Activated naive CD8-positive, alpha-beta T cell treated with anti-CD3 and anti-CD28 coated beads, Interleukin-2, amount 50 U/mL, for 16 hours (primary cell): ENCODE results near the gene GDF7.

ENCODE experiments used
- DNase-seq: peaks from one replicate; pipeline ENCODE4 v3.0.0-alpha.2; 2020; ENCODE audit warnings: low read depth, low spot score

Gene GDF7

DNA sequence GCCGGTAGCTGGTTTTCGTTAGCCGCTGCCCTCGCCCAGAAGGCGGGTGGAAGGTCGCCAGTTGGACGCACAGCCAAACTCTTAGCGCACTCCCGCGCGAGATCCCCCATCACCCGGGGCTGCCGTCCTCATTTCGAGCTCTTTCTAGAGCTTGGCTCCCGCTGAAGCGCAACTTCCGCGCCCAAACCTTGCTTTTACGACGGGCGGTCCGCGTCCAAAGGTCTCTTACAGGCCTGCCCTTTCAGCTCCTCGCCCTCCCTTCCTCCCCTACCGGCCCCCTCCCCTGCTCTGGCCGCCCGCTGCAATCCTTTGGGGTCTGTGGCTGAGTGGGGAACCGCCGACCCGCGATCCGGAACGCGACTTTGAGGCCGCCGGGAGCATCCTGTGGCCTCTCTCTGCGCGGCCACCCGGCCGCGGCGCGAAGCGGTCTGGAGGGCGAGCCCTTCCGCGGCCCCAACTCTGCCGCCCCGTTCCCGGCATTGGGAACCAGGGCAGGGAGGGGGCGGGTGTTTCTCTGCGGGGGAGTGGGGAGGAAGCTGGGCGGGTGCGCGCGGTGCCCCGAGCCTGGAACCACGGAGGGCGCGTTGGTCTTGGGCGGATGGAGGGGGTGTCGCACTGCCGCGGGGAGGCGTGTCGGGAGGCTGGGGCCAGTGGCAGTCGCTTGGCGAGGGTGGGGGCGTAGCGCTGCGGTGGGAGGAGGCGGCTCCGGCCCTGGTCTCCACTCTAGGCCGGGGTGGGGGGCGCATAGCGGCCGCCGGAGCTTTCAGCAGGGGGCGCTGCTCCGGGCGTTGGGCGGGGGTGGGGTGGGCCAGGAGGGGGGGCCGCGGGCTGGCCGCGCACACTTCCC is at the start of gene GDF7:
TSS of gene GDF7 (plus strand) at position 841 of the 847 bp plus-strand sequence. CDS start 96 bp downstream, outside the sequence.
- DNase-seq = no peak

DNA sequence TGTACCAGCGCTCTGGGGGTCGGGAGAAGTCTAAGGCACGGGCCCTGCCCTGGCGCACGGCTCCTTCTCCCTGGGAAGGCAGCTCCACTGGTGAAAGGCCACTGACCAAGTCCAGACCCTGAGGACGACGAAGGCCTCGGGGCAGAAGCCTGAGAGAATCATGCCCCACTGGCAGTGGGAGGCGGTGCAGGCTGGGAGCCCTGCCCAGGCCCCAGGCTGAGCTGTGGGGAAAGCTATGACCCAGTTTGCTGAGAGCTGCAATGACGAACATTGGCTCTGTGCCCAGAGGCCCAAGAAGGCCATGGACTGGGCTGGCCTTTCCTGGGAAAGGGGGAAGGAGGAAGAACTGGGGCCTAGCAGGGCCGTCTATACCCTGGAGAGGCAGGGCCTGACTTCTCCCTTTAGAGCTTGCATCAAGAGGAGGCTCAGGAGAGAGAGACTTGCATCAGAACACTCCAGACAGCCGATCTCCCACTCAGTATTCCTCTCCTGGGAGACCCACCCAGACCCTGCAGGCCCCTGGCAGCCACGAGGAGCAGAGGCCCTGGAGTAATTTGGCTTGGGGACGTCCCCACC is 49.0 kb upstream of the GDF7 start:
- no peak for DNase-seq

DNA sequence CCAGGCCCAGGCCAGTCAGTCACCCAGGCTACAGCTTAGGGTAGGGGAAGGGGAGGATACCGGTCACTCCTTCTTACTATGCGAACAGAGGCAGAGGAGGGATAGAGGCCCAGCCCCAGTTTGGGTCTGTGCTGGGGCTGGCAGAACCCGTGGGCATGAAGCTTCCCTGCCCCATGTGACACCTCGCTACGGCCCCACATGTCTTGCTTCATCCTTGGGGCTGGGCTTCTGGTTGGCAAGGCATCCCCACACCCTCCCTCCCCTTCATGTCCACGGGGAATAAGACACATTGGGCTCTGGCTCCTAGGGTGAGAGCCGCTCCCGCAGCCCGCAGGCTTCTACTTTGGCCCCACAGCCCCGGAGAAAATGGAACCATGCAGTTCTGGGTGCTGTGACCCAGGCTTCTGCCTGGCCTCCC is 48.5 kb upstream of the GDF7 start:
- DNase-seq = no peak

DNA sequence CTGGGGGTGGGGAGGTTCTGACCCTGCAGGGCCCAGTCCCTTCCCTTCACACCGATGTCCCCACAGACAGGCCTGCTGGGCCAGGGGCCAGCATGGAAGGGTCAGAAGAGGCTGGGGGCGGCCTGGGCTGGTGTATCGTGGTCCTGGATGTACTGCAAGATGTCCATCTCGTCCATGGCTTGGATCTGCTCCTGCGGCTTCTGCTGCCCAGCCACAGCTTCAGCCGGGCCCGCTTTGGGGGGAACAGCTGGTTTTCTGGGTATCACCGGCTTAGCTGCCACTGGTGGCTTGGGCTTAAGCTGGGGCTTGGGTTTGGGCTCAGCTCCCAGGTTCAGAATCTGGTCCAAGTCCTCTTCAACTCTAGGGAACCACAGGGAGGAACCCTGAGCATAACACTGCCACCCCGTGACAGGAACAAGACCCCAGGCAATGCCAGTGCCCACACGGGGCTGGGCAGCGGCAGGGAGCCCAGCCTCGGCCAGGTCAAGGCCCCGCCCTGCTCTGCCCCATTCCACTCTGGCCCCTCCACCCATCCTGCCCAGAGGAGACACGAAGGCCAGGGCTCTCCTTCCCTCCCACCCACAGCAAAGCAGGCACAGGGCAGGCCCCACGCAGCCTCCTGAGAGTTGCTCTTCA is 47.9 kb upstream of the GDF7 start:
- DNase-seq = no peak

DNA sequence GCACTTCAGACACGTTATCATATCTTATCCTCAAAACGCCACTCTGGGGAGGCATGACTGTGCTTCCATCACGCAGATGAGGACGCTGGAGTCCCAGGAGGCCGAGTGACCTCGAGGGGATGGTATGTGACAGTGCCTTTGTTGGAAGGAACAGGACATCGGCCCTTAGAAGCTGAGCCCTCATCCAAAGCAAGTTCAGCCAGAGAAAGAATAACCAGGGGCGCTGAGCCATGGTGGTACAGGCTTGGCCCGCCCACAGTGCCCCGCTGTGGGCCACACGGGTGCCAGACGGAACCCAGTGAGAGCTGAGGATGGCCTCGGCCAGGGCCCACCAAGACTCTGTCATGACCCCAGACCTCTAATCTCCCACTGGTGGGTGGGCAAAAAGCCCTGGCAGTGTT is 47.3 kb upstream of the GDF7 start:
- no peak for DNase-seq

DNA sequence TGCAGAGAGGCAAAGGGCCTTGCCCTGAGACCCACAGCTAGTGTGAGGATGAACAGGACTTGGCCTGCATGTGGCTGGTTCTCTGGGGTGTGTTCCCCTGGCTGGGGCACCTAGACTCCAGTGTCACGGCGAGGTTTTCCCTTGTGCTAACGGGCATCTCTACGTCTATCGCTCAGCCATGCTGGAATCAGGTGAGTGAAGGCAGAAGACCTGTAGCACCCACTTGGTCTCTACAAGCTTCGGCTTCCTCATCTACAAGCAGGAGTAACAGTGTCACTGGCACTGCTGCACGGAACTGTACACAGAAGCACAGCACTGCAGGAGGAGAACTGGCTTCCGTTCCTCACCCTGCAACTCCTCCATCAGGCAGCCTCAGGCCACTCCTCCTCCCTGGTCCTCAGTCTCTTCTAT is 46.7 kb upstream of the GDF7 start:
- DNase-seq = no peak

DNA sequence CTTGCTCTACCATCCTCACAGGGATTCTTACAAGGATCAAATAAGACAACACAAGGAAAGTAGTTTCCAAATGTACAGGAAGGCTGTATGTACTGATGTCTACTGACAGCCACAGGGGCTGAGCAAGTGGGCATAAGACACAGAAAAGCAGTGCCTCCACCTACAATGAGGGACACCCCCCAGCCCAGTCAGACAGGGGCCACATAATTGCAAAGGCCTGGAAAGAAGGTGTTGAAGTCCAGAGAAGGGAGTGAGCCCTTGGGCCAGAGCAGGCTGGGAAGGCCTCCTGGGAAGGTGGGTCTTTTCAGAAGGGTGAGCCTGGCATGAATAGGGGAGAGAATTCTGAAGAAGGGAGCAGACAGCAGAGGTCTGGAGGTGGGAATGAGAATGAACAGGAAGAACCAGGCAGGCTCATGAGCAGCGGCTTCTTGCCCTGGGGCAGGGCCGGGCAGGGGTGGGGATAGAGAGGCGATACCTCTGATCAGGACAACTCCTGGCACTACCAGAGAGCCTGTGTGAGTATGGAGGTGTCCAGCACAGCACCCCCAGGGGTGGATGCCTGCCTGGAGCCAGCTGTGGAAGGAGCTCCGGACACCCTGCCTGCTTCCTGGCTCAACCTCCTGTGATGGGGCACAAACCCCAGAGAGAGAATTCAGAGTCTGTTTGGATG is 46.1 kb upstream of the GDF7 start:
- no peak for DNase-seq

DNA sequence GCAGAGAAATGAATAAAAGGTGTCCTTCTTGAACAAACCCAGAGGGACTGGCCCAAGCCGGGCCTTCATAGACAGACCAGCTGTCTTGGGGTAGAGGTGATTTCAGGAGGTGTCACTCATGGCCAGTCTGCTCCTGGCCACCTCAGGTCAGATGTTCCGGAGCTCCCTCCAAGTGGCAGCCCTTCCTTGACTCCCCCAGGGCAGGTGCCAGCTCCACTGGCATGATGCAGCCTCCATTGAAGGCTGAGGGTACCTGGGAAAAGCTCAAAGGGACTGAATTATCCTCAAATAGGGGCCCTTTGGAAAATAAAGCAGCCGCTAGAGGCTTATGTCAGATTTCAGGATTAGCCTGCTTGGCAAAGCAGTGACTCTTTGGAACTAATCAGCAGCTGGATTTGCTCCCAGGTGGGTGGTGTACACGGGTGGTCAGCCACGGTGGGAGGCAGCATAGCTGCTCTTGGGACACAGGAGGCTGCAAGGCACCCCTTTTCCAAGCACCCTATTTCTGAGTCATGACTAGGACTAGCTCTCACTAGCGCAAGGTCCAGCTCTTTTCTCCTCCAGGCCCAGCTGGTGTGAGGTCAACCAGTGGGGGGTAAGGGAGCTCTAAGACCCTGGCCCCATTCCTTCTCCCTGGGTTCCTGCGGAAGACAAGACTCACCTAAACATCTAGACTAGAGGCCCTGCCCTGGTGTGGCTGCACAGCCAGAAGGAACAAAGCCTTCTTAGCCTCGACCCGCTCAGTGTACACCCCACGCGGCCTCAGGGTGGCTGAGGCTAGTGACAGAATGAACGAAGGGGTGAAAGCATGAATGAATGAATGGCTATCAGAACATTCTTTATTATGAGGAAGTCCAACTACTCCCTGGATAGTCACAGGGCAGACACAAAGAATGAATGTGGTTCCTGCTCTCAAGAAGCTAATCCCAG is 45.3 kb upstream of the GDF7 start:
- DNase-seq = no peak

DNA sequence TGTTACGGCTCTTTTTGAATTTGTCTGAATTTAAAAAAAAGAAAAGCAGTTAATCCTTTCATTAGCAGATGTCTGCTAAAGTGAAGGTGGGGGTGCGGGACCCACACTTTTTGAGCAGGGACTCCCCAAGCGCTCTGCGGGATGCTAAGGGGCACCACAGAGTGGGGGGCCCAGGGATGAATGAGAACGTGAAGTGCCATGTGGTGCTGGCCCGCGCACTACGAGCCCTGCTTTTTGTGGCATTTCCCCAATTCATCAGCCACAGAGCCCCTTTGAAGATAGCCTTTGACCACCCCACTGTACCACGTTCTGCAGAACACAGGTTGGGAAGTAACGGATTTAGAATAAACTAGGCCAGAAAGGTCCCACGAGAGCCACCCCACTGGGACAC is 44.7 kb upstream of the GDF7 start:
- no peak for DNase-seq

DNA sequence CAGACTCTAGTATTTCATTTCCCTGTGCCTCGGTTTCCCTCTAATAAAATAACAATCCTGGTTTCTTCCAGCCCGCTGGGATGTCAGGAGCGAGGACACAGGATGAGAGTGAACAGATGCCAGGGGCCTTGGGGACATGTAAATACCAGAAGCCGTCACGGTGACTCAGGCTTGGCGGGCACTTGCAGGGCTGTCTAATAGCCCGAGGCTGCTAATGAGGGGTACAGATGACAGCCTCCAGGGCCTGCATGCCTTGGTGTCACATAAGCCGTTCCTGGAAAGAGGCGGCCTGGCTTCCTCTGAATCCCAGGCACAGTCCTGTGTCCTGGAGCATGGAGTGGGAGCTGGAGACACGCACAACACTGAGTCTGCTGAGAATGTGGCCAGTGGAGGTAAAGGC is 44.2 kb upstream of the GDF7 start:
- no peak for DNase-seq

DNA sequence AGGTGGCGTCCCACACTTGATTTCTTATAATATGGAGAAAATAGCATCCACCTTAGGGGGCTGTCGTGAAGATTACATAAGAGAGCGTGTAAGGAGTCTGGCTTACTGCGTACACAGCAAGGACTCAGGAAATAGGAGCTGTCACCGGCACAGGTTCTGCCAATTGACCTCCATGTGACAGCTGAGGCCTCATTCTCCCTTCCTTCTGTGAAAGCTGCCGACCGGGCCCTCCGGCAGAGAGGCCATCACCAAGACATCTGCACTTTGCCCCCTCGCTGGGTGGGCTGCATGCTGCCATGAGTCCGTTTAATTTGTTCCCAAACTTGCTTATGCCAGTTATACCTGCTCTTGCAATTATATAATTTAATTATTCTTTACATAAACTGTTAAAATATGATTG is 43.7 kb upstream of the GDF7 start:
- DNase-seq = no peak

DNA sequence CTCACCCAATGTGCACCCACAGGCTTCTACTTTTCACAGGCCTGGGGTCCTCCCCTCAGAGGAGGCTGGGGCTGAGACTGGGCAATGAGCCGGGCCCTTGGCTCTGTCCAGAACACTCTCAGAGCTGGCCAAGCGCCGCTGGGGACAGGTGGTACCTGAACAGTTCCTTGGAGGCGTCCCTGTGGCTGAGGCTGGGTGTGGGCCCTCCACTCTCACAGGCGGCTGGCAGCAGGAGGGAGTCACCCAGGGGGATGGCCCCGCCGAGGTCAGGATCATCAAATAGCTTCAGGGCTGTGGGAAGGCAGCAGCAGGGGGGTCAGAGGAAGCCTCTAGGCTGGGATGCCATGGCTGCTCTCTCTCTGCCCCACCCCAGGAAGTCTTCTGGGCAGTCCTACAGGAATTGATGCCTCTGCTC is 43.2 kb upstream of the GDF7 start:
- DNase-seq = no peak

DNA sequence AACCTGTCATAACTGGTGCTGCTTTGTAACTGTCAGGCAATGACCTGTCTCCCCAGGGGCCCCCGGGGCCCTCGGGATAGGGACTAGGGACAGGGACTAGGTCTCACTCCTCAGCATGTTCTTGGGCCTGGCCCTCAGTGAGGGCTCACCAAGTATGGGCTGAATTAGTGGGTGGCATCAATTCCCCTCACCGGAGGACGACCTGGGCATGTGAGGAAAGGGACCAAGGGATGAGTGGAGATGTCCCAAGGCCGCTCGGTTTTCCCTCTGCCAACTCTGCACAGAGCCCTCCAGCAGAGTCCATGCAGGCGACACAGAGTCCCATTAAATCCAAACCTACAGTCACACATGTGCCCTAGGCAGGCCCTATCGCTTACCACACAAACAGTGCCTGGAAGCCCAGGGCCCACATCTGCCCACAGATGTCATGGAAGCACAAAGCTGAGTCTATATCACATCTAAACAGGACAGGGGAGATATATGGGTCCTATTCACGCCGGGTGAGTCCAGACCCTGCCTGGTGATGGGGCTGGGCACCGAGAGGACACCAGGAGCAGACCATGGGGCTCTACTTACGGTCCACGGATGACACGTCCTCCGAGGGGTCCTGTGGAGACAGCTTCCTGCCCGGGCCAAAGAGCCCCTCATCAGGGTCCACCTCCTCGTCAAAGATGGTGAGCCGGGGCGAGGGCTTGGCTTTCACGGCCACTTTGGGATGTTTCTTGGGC is 42.6 kb upstream of the GDF7 start:
- DNase-seq = no peak

DNA sequence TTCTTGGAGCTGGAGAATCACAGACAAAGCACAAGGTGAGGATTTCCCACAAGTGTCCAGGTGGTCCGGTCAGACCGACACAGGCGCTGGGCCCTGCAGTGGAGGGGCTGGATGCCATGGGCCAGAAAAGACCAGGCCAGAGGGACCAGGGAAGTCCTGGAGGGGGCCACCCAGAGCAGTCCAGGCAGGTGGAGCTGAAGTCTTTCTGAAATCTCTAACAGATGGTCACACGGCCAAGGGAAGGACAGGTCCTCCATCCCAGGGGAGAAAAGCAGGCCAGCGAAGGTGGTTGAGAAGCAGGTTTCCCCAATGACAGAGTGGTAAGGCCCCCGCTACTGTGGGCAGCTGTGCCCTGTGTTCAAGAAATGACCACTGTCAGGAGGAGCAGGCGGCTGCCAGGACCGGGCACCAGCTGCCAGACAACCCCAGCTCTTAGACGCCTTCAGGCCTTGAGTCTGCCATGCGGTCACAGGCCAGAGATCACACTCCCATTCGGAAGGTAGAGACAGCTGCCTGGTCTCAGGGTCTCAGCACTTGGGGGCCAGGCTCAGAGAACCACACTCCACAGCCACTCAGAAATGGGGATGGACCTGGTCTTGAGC is 42.0 kb upstream of the GDF7 start:
- no peak for DNase-seq

DNA sequence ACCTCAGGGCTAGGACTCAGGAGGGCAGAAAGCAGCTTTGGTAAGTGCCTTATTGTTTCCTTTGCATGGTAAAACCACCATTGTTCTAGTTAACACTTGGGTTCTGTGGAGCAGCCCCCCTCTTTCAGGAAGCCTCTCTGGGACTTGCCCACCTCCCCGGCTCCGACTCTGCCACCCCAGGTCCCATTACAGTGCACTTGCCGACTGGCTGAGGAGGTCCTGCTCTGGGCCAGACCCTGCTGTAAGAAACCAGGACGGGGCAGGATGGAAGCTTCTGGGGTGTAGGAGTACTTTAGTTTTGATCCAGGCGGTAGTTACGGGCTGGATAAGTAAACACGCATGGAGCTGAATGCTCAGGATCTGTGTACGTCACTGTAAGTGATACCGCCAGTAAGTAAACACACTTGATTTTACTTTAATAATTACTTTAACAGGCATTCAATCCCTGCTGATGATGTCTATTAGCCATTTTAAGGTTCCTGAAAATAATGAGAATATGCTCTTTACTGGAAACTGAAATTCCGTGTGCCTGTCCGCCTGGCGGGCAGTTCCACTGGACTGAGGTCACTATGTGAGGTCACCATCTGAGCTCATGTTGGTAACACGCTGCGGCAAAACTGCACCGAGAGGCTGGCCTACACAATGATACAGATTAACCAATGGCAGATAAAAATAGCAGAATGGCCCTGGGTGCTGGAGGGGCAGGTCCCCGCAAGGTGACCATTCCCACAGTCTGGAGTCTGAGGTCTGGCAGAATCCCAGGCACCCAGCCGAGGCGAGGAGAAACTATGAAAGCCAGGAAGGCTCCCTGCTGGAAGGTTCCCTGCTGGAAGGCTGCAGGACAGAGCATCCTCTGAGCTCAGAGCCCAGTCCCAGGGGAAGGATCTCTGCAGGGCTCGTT is 41.2 kb upstream of the GDF7 start:
- no peak for DNase-seq

DNA sequence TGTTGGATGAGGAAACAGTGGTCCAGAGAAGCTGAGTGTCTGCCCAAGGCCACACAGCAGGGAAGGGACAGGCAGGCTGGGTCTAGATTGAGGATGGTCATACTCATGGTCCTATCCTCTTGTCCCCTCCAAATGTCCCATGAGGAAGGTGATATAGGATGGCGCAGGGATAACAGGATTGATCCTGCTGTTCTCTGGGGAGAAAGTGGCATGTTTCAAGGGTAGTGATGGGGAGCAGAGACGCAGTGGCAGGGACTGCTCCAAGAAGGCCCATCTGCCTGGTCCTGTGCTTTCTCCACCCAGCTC is 40.6 kb upstream of the GDF7 start:
- no peak for DNase-seq

DNA sequence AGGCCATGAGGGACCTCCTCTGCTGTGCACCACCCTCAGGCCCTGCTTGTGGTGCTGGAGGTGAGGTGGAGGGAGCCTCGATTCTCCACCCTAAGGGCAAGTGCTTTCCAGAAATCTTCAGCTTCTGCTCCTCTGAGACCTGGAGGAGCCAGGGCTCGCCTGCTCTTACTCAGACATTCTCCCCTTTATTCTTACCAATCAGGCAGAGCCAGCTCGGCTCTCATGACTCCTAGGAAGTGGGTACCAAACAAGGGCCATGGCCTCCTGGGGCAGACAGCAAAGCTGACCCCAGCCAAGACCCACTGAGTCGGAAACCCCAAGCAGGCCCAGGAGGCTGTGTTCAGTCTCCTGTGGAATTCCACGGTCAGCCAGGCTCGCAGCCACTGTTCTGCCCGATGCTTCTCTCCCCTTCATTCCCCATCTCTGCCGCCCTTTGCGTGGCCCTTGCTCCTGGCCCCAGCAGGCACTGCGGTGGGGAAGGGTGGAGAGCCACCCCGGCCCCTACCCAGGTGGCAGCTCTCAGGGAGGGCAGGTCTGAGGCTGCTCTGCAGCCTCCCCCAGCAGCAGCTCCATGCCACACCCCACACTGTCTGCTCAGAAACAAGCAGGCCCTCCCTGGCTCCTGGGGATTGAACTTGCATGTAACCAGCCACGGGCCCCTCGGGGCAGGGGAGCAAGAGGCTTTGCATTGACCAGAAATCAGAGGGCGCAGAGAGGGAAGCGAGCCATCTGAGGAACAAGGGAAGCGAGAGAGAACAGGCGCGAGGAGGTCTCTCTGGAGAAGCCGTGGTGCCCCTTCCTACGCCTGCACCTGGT is 40.0 kb upstream of the GDF7 start:
- no peak for DNase-seq

DNA sequence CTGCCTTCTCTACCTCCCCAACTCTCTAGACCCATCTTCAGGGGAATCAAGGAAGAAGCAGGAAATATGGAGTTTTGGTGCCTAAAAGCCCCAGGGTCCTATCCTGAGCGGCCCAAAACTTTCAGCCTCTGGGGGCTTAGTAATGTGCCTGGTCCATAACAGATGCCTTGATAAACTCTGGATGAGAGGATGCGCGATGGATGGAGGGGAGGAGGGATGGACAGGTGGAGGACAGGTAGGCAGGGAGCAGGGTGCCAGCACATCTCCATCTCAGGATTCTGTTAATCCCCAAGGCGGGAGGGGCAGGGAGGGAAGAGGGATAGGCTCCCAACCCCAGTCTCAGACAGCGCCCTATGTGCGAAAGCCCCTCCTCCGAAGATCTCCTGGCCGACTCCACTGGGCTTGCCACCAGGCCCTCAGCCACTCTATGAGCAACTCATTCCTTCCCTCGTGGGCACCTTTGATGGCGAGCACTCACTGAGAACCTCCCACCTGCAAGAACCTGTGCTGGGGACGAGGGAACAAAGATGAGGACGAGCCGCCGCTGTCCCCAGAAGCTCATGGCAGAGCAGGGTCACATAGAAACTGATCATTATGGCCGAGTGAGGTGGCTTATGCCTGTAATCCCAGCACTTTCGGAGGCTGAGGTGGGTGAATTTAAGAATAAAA is 39.1 kb upstream of the GDF7 start:
- no peak for DNase-seq
